Measurements from ENCODE around the gene GCNT2.

- TF ChIP-seq POLR2A (IDR thresholded peaks at IDR 0.05) (no peak), CTCF (IDR thresholded peaks at IDR 0.05) (no peak)
These were observed 100.7 kb downstream of the GCNT2 start for GRCh38 chr6:10621847-10622246.
